Suprapubic skin (tissue), 4 donors: ENCODE results near the gene SMG5. TPM values are rescaled to one million over a fixed set of nuclear protein-coding genes. Genes with fewer than 3 reads are reported as not detected.

Experiments
- DNase-seq, 2 donors: peaks; one replicate each; pipeline ENCODE4 v3.0.0-alpha.2; 2019; ENCODE audit warnings: low spot score in 2 of 2
- H3K27ac ChIP-seq: fragments of 200-600 bp; sonication (generic); one replicate; pipeline ENCODE4 v1.5.1; 2019
- H3K27me3 ChIP-seq: fragments of 200-600 bp; sonication (generic); one replicate; pipeline ENCODE4 v1.5.1; 2019
- H3K36me3 ChIP-seq: fragments of 200-600 bp; sonication (generic); one replicate; pipeline ENCODE4 v1.5.1; 2019
- H3K4me1 ChIP-seq: fragments of 200-600 bp; sonication (generic); one replicate; pipeline ENCODE4 v1.5.1; 2019
- H3K4me3 ChIP-seq: fragments of 200-600 bp; sonication (generic); one replicate; pipeline ENCODE4 v1.5.1; 2019; ENCODE audit warnings: mild to moderate bottlenecking
- H3K9me3 ChIP-seq: fragments of 200-600 bp; sonication (generic); one replicate; pipeline ENCODE4 v1.5.1; 2019
- CTCF ChIP-seq, 2 donors: fragments of 200-600 bp in 1 of 2; fragments of 450-650 bp in 1 of 2; sonication (generic) in 1 of 2; IDR thresholded peaks; one replicate each; pipeline ENCODE4 v1.5.1; 2016 to 2019; ENCODE audit warnings: antibody characterized with exemption in 2 of 2, mild to moderate bottlenecking in 1 of 2, moderate library complexity in 1 of 2
- EP300 ChIP-seq: sonication (generic); formaldehyde crosslinking; IDR thresholded peaks from one replicate; pipeline ENCODE4 v1.6.1; 2017; ENCODE audit warnings: antibody characterized with exemption
- POLR2A ChIP-seq, 2 donors: fragments of 450-650 bp; IDR thresholded peaks; one replicate each; pipeline ENCODE4 v1.6.1; 2017; ENCODE audit warnings: antibody characterized with exemption in 2 of 2, mild to moderate bottlenecking in 2 of 2, moderate library complexity in 2 of 2
- POLR2AphosphoS5 ChIP-seq, 3 donors: sonication (generic); formaldehyde crosslinking; IDR thresholded peaks; one replicate each; pipeline ENCODE4 v1.6.1; 2017; ENCODE audit warnings: antibody characterized with exemption in 3 of 3
- WGBS: methylation state at CpG from one replicate; pipeline ENCODE4 v1.1.5; 2018; 5-methylcytosine and 5-hydroxymethylcytosine counted together
- total RNA-seq, 4 donors: library from RNA; depleted of rRNA; stranded (reverse); fragments of >200 nt; gene quantifications; one replicate each; pipeline ENCODE4 v1.1.0, GENCODE V29; 2016

Gene SMG5
- total RNA-seq, 4 donors from 2014 or later: 68.0 to 170 (median 76.6) TPM

- Histone ChIP-seq H3K9me3 (no peaks in the 10 kb centered on the region), H3K4me3 (peak overlapping the region; percentile 38), H3K4me1 (peaks cover 81% of the 10 kb centered on the region), H3K36me3 (peaks cover 24% of the 10 kb centered on the region), H3K27ac (peak overlapping the region; percentile 41), H3K27me3 (peaks cover 6% of the 10 kb centered on the region)
- no peak for TF ChIP-seq CTCF (IDR thresholded peaks at IDR 0.05)
- TF ChIP-seq EP300: no peak
- no peak for TF ChIP-seq POLR2AphosphoS5 (IDR thresholded peaks at IDR 0.05)
- TF ChIP-seq POLR2A (IDR thresholded peaks at IDR 0.05): no peak
- no peak for DNase-seq
- 73% methylated on average over 9 of the region's 10 CpGs for WGBS
Observed at GRCh38 chr1:156246241-156246780, 36.3 kb downstream of the SMG5 start.

GRCh38 chr1:156245451-156246232, 37.0 kb downstream of the SMG5 start:
- TF ChIP-seq EP300 (no peak), CTCF (IDR thresholded peaks at IDR 0.05) (no peak), POLR2A (IDR thresholded peaks at IDR 0.05) (no peak), POLR2AphosphoS5 (IDR thresholded peaks at IDR 0.05) (no peak)
- peak in 1 of 2 donors; percentile 68 for DNase-seq
- Histone ChIP-seq H3K4me3 (peak overlapping the region; percentile 38), H3K27ac (no peak overlapping the region), H3K27me3 (peaks cover 6% of the 10 kb centered on the region), H3K9me3 (no peaks in the 10 kb centered on the region), H3K4me1 (peaks cover 75% of the 10 kb centered on the region), H3K36me3 (peaks cover 17% of the 10 kb centered on the region)
- 33% methylated on average over 14 of the region's 69 CpGs for WGBS

DNA sequence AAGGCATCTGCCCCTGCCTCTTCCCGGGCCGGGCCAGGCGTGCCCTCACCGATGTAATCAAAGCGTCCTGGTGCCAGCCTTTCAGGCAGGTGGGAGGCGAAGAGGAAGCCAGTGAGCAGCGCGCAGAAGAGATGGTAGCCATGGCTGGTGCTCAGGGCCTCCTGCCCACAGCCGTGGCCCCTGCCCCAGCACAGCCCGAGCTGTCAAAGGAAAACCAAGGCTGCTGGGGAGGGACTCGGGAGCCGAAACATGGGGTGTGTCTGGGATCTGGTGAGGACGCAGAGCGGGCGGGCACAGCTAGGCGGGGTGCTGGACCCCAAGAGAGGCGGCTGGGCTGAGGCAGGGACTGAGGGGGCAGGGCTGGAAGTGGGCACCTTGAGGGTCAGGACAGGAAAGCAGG, 37.9 kb downstream of the SMG5 start:
- H3K36me3 ChIP-seq: peaks cover 16% of the 10 kb centered on the region
- no peak overlapping the region for H3K4me3 ChIP-seq
- WGBS: 72% methylated on average over 7 of the region's 17 CpGs
- no peaks in the 10 kb centered on the region for H3K9me3 ChIP-seq
- no peak for DNase-seq
- H3K4me1 ChIP-seq: peaks cover 65% of the 10 kb centered on the region
- H3K27me3 ChIP-seq: peaks cover 6% of the 10 kb centered on the region
- no peak overlapping the region for H3K27ac ChIP-seq
- TF ChIP-seq EP300: no peak

DNA sequence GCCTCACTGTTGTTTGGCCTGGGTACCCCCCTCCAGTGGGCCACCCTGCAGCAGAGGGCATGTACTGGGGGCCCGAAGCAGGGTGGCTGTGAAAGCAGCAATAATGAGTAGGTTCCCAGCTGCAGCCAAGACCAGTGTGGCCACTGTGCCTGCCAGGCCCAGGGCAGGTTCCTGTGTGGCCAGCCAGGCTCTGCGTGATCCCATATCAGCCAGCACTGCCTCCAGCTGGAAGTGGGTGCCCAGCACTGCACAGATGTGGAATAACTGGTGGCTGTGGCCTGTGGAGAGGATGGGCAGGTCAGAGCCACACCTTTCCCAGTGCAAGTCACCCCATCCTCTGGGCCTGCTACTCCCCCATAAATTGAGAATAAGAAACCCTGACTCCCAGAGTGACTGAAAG, 38.5 kb downstream of the SMG5 start:
- DNase-seq: no peak
- WGBS: 91% methylated on average over 1 of the region's 2 CpGs
- Histone ChIP-seq H3K4me1 (peaks cover 60% of the 10 kb centered on the region), H3K27me3 (peaks cover 6% of the 10 kb centered on the region), H3K27ac (no peak overlapping the region), H3K9me3 (no peaks in the 10 kb centered on the region), H3K36me3 (peaks cover 16% of the 10 kb centered on the region), H3K4me3 (no peak overlapping the region)
- TF ChIP-seq POLR2AphosphoS5 (IDR thresholded peaks at IDR 0.05): no peak

DNA sequence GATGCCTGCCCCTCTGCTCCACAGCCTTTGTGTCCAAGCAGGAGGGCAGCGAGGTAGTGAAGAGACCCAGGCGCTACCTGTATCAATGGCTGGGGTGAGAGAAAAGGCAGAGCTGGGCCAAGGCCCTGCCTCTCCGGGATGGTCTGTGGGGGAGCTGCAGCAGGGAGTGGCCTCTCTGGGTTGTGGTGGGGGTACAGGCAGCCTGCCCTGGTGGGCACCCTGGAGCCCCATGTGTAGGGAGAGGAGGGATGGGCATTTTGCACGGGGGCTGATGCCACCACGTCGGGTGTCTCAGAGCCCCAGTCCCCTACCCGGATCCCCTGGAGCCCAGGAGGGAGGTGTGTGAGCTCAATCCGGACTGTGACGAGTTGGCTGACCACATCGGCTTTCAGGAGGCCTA, 39.9 kb downstream of the SMG5 start:
- H3K36me3 ChIP-seq: peaks cover 27% of the 10 kb centered on the region
- no peak for TF ChIP-seq EP300
- no peak for TF ChIP-seq POLR2AphosphoS5 (IDR thresholded peaks at IDR 0.05)
- TF ChIP-seq CTCF (IDR thresholded peaks at IDR 0.05): no peak
- no peak for TF ChIP-seq POLR2A (IDR thresholded peaks at IDR 0.05)
- DNase-seq: no peak
- H3K4me3 ChIP-seq: no peak overlapping the region
- peaks cover 48% of the 10 kb centered on the region for H3K4me1 ChIP-seq
- H3K9me3 ChIP-seq: no peaks in the 10 kb centered on the region
- H3K27ac ChIP-seq: no peak overlapping the region
- H3K27me3 ChIP-seq: peaks cover 6% of the 10 kb centered on the region
- WGBS: 72% methylated on average over 4 of the region's 10 CpGs

DNA sequence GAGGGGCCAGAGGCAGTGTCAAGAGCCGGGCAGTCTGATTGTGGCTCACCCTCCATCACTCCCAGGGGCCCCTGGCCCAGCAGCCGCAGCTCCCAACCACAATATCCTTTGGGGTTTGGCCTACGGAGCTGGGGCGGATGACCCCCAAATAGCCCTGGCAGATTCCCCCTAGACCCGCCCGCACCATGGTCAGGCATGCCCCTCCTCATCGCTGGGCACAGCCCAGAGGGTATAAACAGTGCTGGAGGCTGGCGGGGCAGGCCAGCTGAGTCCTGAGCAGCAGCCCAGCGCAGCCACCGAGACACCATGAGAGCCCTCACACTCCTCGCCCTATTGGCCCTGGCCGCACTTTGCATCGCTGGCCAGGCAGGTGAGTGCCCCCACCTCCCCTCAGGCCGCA, 40.7 kb downstream of the SMG5 start, which contains the start of gene BGLAP:
Gene BGLAP (plus strand): TSS at position 259 of the 400 bp plus-strand sequence. CDS start 48 bp downstream, at position 307.
- no peak within 1 kb of the TSS for H3K4me3 ChIP-seq
- DNase-seq: no peak
- TF ChIP-seq POLR2A (IDR thresholded peaks at IDR 0.05) (no peak), EP300 (no peak), POLR2AphosphoS5 (IDR thresholded peaks at IDR 0.05) (no peak), CTCF (IDR thresholded peaks at IDR 0.05) (no peak)
- H3K9me3 ChIP-seq: no peaks in the 10 kb centered on the region
- WGBS: 70% methylated on average over 3 of the region's 14 CpGs
- no peak within 1 kb of the TSS for H3K27ac ChIP-seq
- peaks cover 40% of the 10 kb centered on the region for H3K4me1 ChIP-seq
- peaks cover 6% of the 10 kb centered on the region for H3K27me3 ChIP-seq
- peaks cover 34% of the 10 kb centered on the region for H3K36me3 ChIP-seq
